HepG2 (cell line): Measurements from ENCODE around the gene C1orf159. TPM values are rescaled to one million over a fixed set of nuclear protein-coding genes. Genes with fewer than 3 reads are reported as not detected.
A peak's percentile ranks its signal among the peaks of the same experiment; 100 is the strongest.

Experiments
- ASH2L ChIP-seq: fragments of 300-600, 200-600 bp; sonication (generic); IDR thresholded peaks from 2 replicates; pipeline ENCODE4 v1.7.0; 2017; ENCODE audit warnings: low read depth, mild to moderate bottlenecking, moderate library complexity, mixed read lengths, low read length; ENCODE audit not compliant: insufficient read length
- ELF1 ChIP-seq: sonication (generic); formaldehyde crosslinking; IDR thresholded peaks from 2 replicates; pipeline ENCODE4 v1.4.0; 2020; ENCODE audit warnings: missing genetic modification reagents
- MEIS2 ChIP-seq: sonication (generic); formaldehyde crosslinking; IDR thresholded peaks from 2 replicates; pipeline ENCODE4 v1.9.0; 2021; ENCODE audit warnings: mild to moderate bottlenecking, missing genetic modification reagents
- NONO ChIP-seq, 2 experiments: fragments of 450-650 bp in 1 of 2; sonication (generic) in 1 of 2; formaldehyde crosslinking in 1 of 2; IDR thresholded peaks in 1 of 2; conservative IDR thresholded peaks in 1 of 2; 2 replicates each; pipeline versions ENCODE4 v1.6.1 to v1.8.0; 2017 to 2022; ENCODE audit warnings: mild to moderate bottlenecking in 1 of 2, missing genetic modification reagents in 1 of 2, moderate library complexity in 1 of 2
- NR1H2 ChIP-seq: sonication (generic); formaldehyde crosslinking; IDR thresholded peaks from 2 replicates; pipeline ENCODE4 v1.8.1; 2022; ENCODE audit warnings: low read depth, missing genetic modification reagents, borderline replicate concordance
- NRL ChIP-seq: sonication (generic); formaldehyde crosslinking; IDR thresholded peaks from 2 replicates; pipeline ENCODE4 v1.5.0; 2020; ENCODE audit warnings: missing genetic modification reagents, mild to moderate bottlenecking, moderate library complexity, borderline replicate concordance
- PCBP1 ChIP-seq: fragments of 200-400 bp; formaldehyde crosslinking; IDR thresholded peaks from 2 replicates; pipeline ENCODE4 v1.6.1; 2017; ENCODE audit warnings: mild to moderate bottlenecking, low read depth, low read length, borderline replicate concordance
- POLR2AphosphoS5 ChIP-seq: IDR thresholded peaks from 2 replicates; pipeline ENCODE4 v1.6.1; 2012; ENCODE audit warnings: low read depth, low read length
- SOX6 ChIP-seq, 2 experiments: fragments of 450-650 bp in 1 of 2; sonication (generic) in 1 of 2; formaldehyde crosslinking in 1 of 2; IDR thresholded peaks; 2 replicates each; pipeline versions ENCODE4 v1.4.0 to v1.6.1; 2017 to 2020; ENCODE audit warnings: antibody characterized with exemption in 1 of 2, mild to moderate bottlenecking in 1 of 2, missing genetic modification reagents in 1 of 2
- TBX3 ChIP-seq: fragments of 450-650 bp; IDR thresholded peaks from 2 replicates; pipeline ENCODE4 v1.6.1; 2017; ENCODE audit warnings: antibody characterized with exemption, mild to moderate bottlenecking, inconsistent platforms, borderline replicate concordance
- XRCC5 ChIP-seq: fragments of 200-400 bp; formaldehyde crosslinking; optimal IDR thresholded peaks from 2 replicates; pipeline ENCODE3; 2017; ENCODE audit warnings: mild to moderate bottlenecking, low read length
- ZEB1 ChIP-seq: IDR thresholded peaks from 2 replicates; pipeline ENCODE4 v1.6.1; 2012; ENCODE audit warnings: mild to moderate bottlenecking, low read depth, inconsistent platforms; ENCODE audit not compliant: insufficient replicate concordance
- ZNF160 ChIP-seq: sonication (generic); formaldehyde crosslinking; IDR thresholded peaks from 2 replicates; pipeline ENCODE4 v1.8.0; 2022; ENCODE audit warnings: mild to moderate bottlenecking, inconsistent platforms, missing genetic modification reagents
- ZNF331 ChIP-seq: sonication (generic); formaldehyde crosslinking; IDR thresholded peaks from 2 replicates; pipeline ENCODE4 v1.4.0; 2020; ENCODE audit warnings: missing genetic modification reagents
- ZNF460 ChIP-seq: sonication (generic); formaldehyde crosslinking; IDR thresholded peaks from 2 replicates; pipeline ENCODE4 v1.5.1; 2020; ENCODE audit warnings: missing genetic modification reagents, mild to moderate bottlenecking, borderline replicate concordance
- ZNF709 ChIP-seq: sonication (generic); formaldehyde crosslinking; IDR thresholded peaks from 2 replicates; pipeline ENCODE4 v1.5.0; 2020; ENCODE audit warnings: mild to moderate bottlenecking, missing genetic modification reagents
- polyA plus RNA-seq, 8 experiments: library from polyadenylated mRNA; depleted of rRNA in 3 of 8; stranded (reverse) in 7 of 8; unstranded in 1 of 8; fragments of >200 nt; fragmentation: Illumina TruSeq in 4 of 8; extraction: Trizol in 4 of 8; gene quantifications; 2 replicates each; pipeline versions ENCODE4 v1.2.1 to v1.2.3, GENCODE V29; 2011 to 2016; ENCODE audit warnings: low read depth in 4 of 8, missing spikeins in 1 of 8, mixed read lengths in 1 of 8; ENCODE audit not compliant: insufficient read depth in 1 of 8
- total RNA-seq, 5 experiments: library from RNA; depleted of rRNA; stranded (reverse); fragments of >200 nt; fragmentation: Illumina TruSeq; extraction: Trizol; gene quantifications; 2 replicates each; pipeline ENCODE4 v1.2.3, GENCODE V29; 2016; ENCODE audit warnings: low read depth in 1 of 5
- TF ChIP-seq, protein P1 (sequence below): sonication (generic); formaldehyde crosslinking; IDR thresholded peaks from 2 replicates; pipeline ENCODE4 v1.4.0; 2020; ENCODE audit warnings: missing genetic modification reagents, mild to moderate bottlenecking, borderline replicate concordance
- TF ChIP-seq, protein P2 (sequence below): sonication (generic); formaldehyde crosslinking; IDR thresholded peaks from 2 replicates; pipeline ENCODE4 v1.4.0; 2020; ENCODE audit warnings: missing genetic modification reagents
- TF ChIP-seq, protein P3 (sequence below): sonication (generic); formaldehyde crosslinking; IDR thresholded peaks from 2 replicates; pipeline ENCODE4 v1.8.0; 2022; ENCODE audit warnings: mild to moderate bottlenecking, missing genetic modification reagents, moderate library complexity
- TF ChIP-seq, protein P4 (sequence below): sonication (generic); formaldehyde crosslinking; IDR thresholded peaks from 2 replicates; pipeline ENCODE4 v1.5.1; 2020; ENCODE audit warnings: mild to moderate bottlenecking, missing genetic modification reagents, borderline replicate concordance
- TF ChIP-seq, protein P5 (sequence below): IDR thresholded peaks from 2 replicates; pipeline ENCODE4 v1.6.1; 2012; ENCODE audit warnings: low read depth, low read length, improper control_type of control experiment

The C1orf159 gene
- total and polyA plus RNA-seq, 2 of the 13 experiments (the other 11 are each of a cell fraction or from before 2014, with no cell fraction given), result 3.8 to 6.7 TPM

DNA sequence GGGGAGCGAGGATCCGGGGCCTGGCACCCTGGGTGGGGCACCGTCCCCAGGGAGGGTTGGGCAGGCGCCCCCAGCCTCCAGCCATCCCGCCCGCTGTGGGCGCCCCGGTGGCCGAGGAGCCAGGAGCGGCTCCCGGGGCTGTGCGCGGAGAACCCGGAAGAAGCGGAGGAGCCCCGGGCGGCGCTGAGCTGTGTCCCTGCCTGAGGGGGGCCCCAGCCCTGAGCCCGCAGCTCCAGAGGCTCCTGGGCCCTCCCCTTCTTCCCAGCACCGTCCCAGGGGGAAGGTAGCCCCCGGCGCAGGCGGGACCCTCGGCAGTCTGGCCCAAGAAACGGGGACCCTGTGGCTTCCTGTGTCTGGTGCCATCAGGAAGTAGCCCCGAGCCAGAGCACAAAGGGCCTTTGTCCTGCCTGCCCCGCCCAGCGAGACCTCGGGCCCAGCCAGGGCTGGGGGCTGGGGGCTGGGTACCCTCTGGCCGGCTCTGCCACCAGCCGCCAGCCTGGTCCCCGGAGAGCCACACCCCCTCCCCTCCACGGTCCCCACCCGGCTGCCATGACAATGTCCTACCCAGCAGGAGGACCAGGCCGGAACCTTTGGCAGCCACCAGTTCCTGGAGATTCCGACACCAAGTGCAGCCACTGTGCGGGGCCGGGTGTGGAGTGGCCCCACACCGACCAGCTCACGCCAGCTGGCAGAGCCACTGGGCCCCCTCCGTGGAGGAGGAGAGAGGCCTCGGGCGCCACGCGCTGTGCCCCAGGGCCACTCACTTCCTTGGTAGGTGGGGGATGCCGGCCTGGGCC is 42.2 kb upstream of the C1orf159 start (continued):
- TF ChIP-seq MEIS2 (CRISPR knock-in tag) (no peak), ZEB1 (no peak), ELF1 (CRISPR knock-in tag) (peak; percentile 85), POLR2AphosphoS5 (no peak), ASH2L (no peak), TBX3 (no peak), ZNF331 (no peak), ZNF709 (no peak), NR1H2 (CRISPR knock-in tag) (no peak), ZNF460 (no peak), SOX6 (IDR thresholded peaks at IDR 0.05) (no peak), SOX6 (CRISPR knock-in tag; IDR thresholded peaks at IDR 0.05) (peak; percentile 64), PCBP1 (0 out of 2 replicates have a peak, but pooled peaks have one; percentile 5), NRL (CRISPR knock-in tag) (peak; percentile 12; the same call in 1 of the 2 replicates), NONO (IDR thresholded peaks at IDR 0.05) (no peak), NONO (CRISPR knock-in tag; conservative IDR thresholded peaks at IDR 0.05) (no peak), ZNF160 (CRISPR knock-in tag) (no peak), XRCC5 (no peak)
- TF ChIP-seq, protein P1, sequence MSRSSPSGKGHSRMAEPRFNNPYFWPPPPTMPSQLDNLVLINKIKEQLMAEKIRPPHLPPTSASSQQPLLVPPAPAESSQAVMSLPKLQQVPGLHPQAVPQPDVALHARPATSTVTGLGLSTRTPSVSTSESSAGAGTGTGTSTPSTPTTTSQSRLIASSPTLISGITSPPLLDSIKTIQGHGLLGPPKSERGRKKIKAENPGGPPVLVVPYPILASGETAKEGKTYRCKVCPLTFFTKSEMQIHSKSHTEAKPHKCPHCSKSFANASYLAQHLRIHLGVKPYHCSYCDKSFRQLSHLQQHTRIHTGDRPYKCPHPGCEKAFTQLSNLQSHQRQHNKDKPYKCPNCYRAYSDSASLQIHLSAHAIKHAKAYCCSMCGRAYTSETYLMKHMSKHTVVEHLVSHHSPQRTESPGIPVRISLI (CRISPR knock-in tag), result no peak
- TF ChIP-seq, protein P2, sequence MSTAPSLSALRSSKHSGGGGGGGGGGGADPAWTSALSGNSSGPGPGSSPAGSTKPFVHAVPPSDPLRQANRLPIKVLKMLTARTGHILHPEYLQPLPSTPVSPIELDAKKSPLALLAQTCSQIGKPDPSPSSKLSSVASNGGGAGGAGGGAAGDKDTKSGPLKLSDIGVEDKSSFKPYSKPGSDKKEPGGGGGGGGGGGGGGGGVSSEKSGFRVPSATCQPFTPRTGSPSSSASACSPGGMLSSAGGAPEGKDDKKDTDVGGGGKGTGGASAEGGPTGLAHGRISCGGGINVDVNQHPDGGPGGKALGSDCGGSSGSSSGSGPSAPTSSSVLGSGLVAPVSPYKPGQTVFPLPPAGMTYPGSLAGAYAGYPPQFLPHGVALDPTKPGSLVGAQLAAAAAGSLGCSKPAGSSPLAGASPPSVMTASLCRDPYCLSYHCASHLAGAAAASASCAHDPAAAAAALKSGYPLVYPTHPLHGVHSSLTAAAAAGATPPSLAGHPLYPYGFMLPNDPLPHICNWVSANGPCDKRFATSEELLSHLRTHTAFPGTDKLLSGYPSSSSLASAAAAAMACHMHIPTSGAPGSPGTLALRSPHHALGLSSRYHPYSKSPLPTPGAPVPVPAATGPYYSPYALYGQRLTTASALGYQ, result no peak
- TF ChIP-seq, protein P3, sequence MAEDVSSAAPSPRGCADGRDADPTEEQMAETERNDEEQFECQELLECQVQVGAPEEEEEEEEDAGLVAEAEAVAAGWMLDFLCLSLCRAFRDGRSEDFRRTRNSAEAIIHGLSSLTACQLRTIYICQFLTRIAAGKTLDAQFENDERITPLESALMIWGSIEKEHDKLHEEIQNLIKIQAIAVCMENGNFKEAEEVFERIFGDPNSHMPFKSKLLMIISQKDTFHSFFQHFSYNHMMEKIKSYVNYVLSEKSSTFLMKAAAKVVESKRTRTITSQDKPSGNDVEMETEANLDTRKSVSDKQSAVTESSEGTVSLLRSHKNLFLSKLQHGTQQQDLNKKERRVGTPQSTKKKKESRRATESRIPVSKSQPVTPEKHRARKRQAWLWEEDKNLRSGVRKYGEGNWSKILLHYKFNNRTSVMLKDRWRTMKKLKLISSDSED (CRISPR knock-in tag), result no peak
- TF ChIP-seq, protein P4, sequence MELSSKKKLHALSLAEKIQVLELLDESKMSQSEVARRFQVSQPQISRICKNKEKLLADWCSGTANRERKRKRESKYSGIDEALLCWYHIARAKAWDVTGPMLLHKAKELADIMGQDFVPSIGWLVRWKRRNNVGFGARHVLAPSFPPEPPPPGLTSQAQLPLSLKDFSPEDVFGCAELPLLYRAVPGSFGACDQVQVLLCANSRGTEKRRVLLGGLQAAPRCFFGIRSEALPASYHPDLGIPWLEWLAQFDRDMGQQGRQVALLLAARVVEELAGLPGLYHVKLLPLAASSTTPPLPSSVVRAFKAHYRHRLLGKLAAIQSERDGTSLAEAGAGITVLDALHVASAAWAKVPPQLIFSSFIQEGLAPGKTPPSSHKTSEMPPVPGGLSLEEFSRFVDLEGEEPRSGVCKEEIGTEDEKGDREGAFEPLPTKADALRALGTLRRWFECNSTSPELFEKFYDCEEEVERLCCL, result 0 out of 2 replicates have a peak, but pooled peaks have one; percentile 24
- TF ChIP-seq, protein P5, sequence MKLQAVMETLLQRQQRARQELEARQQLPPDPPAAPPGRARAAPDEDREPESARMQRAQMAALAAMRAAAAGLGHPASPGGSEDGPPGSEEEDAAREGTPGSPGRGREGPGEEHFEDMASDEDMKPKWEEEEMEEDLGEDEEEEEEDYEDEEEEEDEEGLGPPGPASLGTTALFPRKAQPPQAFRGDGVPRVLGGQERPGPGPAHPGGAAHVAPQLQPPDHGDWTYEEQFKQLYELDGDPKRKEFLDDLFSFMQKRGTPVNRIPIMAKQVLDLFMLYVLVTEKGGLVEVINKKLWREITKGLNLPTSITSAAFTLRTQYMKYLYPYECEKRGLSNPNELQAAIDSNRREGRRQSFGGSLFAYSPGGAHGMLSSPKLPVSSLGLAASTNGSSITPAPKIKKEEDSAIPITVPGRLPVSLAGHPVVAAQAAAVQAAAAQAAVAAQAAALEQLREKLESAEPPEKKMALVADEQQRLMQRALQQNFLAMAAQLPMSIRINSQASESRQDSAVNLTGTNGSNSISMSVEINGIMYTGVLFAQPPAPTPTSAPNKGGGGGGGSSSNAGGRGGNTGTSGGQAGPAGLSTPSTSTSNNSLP, result no peak
